Thymus (tissue), 14 donors: Measurements from ENCODE around the gene MGST3. TPM values are rescaled to one million over a fixed set of nuclear protein-coding genes. Genes with fewer than 3 reads are reported as not detected.
"Not testable (repeated sequence)": the region's sequence is repeated elsewhere in the genome, so short reads cannot be mapped to it uniquely, and the experiment has no call there.

Source experiments
- DNase-seq, 9 donors: peaks; one replicate each; pipeline ENCODE4 v3.0.0-alpha.2; 2013; ENCODE audit warnings: low spot score in 9 of 9, low read depth in 6 of 9, missing footprints in 1 of 9
- H3K27ac ChIP-seq, 2 donors: one replicate each; pipeline ENCODE4 v1.5.1; 2013; ENCODE audit warnings: control low read depth in 1 of 2, low read depth in 1 of 2, low read length in 1 of 2, mild to moderate bottlenecking in 1 of 2, moderate library complexity in 1 of 2
- H3K27me3 ChIP-seq, 2 donors: one replicate each; pipeline ENCODE4 v1.5.1; 2013; ENCODE audit warnings: low read length in 1 of 2; ENCODE audit not compliant: control insufficient read depth in 2 of 2, insufficient read depth in 1 of 2
- H3K36me3 ChIP-seq, 2 donors: one replicate each; pipeline ENCODE4 v1.5.1; 2013; ENCODE audit warnings: low read length in 1 of 2, mild to moderate bottlenecking in 1 of 2, moderate library complexity in 1 of 2; ENCODE audit not compliant: control insufficient read depth in 2 of 2, insufficient read depth in 2 of 2
- H3K4me1 ChIP-seq, 2 donors: one replicate each; pipeline ENCODE4 v1.5.1; 2013; ENCODE audit warnings: low read length in 2 of 2; ENCODE audit not compliant: control insufficient read depth in 2 of 2, insufficient read depth in 2 of 2
- H3K4me3 ChIP-seq, 2 donors: one replicate each; pipeline ENCODE4 v1.5.1; 2013; ENCODE audit warnings: low read length in 2 of 2, control low read depth in 1 of 2, mild to moderate bottlenecking in 1 of 2
- H3K9me3 ChIP-seq, 2 donors: one replicate each; pipeline ENCODE4 v1.5.1; 2013; ENCODE audit warnings: low read length in 1 of 2, mild to moderate bottlenecking in 1 of 2; ENCODE audit not compliant: control insufficient read depth in 2 of 2, insufficient read depth in 1 of 2
- WGBS: extraction: QIAGEN DNeasy Blood & Tissue Kit; methylation state at CpG from one replicate; pipeline ENCODE4 v1.1.7; 2013; 5-methylcytosine and 5-hydroxymethylcytosine counted together
- long read RNA-seq, 10 donors: transcript quantifications; one replicate each; lab custom pipeline, GENCODE V29; 2026
- polyA plus RNA-seq: library from polyadenylated mRNA; stranded (reverse); fragments of 200-250 nt; gene quantifications from one replicate; pipeline ENCODE4 v1.2.3, GENCODE V29; 2013
- total RNA-seq: library from RNA; stranded (reverse); fragments of 120-200 nt; gene quantifications from one replicate; pipeline ENCODE4 v1.2.4, GENCODE V29; 2013
- donor health status: healthy.

Gene MGST3
- 52.7 TPM for total RNA-seq
- polyA plus RNA-seq, result 107 TPM
- long read RNA-seq, donor 1, partial matches to known transcripts, result 0 of 3 reads
- long read RNA-seq, donor 1, other reads (novel, unspliced or antisense), result 0 of 3 reads
- long read RNA-seq, donor 2, transcript MGST3-205 (6 exons, 1,015 nt), result major isoform, 44 of 54 reads
- long read RNA-seq, donor 2, partial matches to known transcripts, result 9 of 54 reads
- long read RNA-seq, donor 2, other reads (novel, unspliced or antisense), result 0 of 54 reads
- long read RNA-seq, donor 3, transcript MGST3-205 (6 exons, 1,015 nt), result major isoform, 61 of 77 reads
- long read RNA-seq, donor 3, partial matches to known transcripts, result 12 of 77 reads
- long read RNA-seq, donor 3, other reads (novel, unspliced or antisense), result 0 of 77 reads
- long read RNA-seq, donor 4, transcript MGST3-205 (6 exons, 1,015 nt), result major isoform, 19 of 19 reads
- long read RNA-seq, donor 4, partial matches to known transcripts, result 0 of 19 reads
- long read RNA-seq, donor 4, other reads (novel, unspliced or antisense), result 0 of 19 reads
- long read RNA-seq, donor 5, transcript MGST3-205 (6 exons, 1,015 nt), result major isoform, 119 of 156 reads
- long read RNA-seq, donor 5, partial matches to known transcripts, result 14 of 156 reads
- long read RNA-seq, donor 5, other reads (novel, unspliced or antisense), result 11 of 156 reads
- long read RNA-seq, donor 6, transcript MGST3-205 (6 exons, 1,015 nt), result major isoform, 24 of 26 reads
- long read RNA-seq, donor 6, partial matches to known transcripts, result 0 of 26 reads
- long read RNA-seq, donor 6, other reads (novel, unspliced or antisense), result 0 of 26 reads
- long read RNA-seq, donor 7, transcript MGST3-205 (6 exons, 1,015 nt), result major isoform, 33 of 90 reads
- long read RNA-seq, donor 7, partial matches to known transcripts, result 54 of 90 reads
- long read RNA-seq, donor 7, other reads (novel, unspliced or antisense), result 0 of 90 reads
- long read RNA-seq, donor 8, transcript MGST3-205 (6 exons, 1,015 nt), result major isoform, 20 of 23 reads
- long read RNA-seq, donor 8, partial matches to known transcripts, result 0 of 23 reads
- long read RNA-seq, donor 8, other reads (novel, unspliced or antisense), result 0 of 23 reads
- long read RNA-seq, donor 9, transcript MGST3-205 (6 exons, 1,015 nt), result major isoform, 28 of 29 reads
- long read RNA-seq, donor 9, partial matches to known transcripts, result 0 of 29 reads
- long read RNA-seq, donor 9, other reads (novel, unspliced or antisense), result 0 of 29 reads
- long read RNA-seq, donor 10, transcript MGST3-205 (6 exons, 1,015 nt), result major isoform, 17 of 18 reads
- long read RNA-seq, donor 10, partial matches to known transcripts, result 0 of 18 reads
- long read RNA-seq, donor 10, other reads (novel, unspliced or antisense), result 0 of 18 reads

- H3K4me1 ChIP-seq, result peaks cover 8 to 18% of the 10 kb centered on the region in 2 donors
- WGBS, result under 1% methylated on average over 56 of the region's 56 CpGs
Measured at GRCh38 chr1:165630629-165631341, at the start of gene MGST3. Gene MGST3 (plus strand): TSS chr1:165631234. CDS start chr1:165649848, 18,614 bp downstream.

GRCh38 chr1:165581926-165582325 lies 49.1 kb upstream of the MGST3 start:
- no peaks in the 10 kb centered on the region for H3K27me3 ChIP-seq
- H3K9me3 ChIP-seq, result no peaks in the 10 kb centered on the region
- DNase-seq, result no peak
- no peak overlapping the region for H3K4me3 ChIP-seq
- no peaks in the 10 kb centered on the region for H3K36me3 ChIP-seq
- WGBS, result 98% methylated on average over 25 of the region's 25 CpGs
- no peak overlapping the region for H3K27ac ChIP-seq
- no peaks in the 10 kb centered on the region for H3K4me1 ChIP-seq

More at GRCh38 chr1:165630629-165631341, at the start of gene MGST3:
- peak; percentile 62 to 97 (median 91) for DNase-seq
- peaks cover 4 to 38% of the 10 kb centered on the region in 2 donors for H3K27me3 ChIP-seq
- H3K9me3 ChIP-seq, result peaks cover 0 to 3% of the 10 kb centered on the region in 2 donors
- H3K27ac ChIP-seq, result peak within 1 kb of the TSS; percentile 81 to 87
- H3K36me3 ChIP-seq, result no peaks in the 10 kb centered on the region
- H3K4me3 ChIP-seq, result peak within 1 kb of the TSS; percentile 48 to 58

- Histone ChIP-seq H3K4me3 (no peak overlapping the region), H3K36me3 (no peaks in the 10 kb centered on the region), H3K27me3 (peaks cover 14 to 18% of the 10 kb centered on the region in 2 donors), H3K27ac (no peak overlapping the region), H3K9me3 (no peaks in the 10 kb centered on the region), H3K4me1 (no peaks in the 10 kb centered on the region)
- WGBS, result 77% methylated on average over 3 of the region's 3 CpGs
- DNase-seq, result no peak
Measured at GRCh38 chr1:165586398-165586797, 44.6 kb upstream of the MGST3 start.

GRCh38 chr1:165591391-165591790 lies 39.6 kb upstream of the MGST3 start:
- H3K4me3 ChIP-seq, H3K4me1 ChIP-seq, DNase-seq, H3K9me3 ChIP-seq, H3K27ac ChIP-seq, H3K36me3 ChIP-seq: not testable (repeated sequence)
- peaks cover 43 to 44% of the 10 kb centered on the region in 2 donors for H3K27me3 ChIP-seq
- 94% methylated on average over 4 of the region's 4 CpGs for WGBS

GRCh38 chr1:165592945-165593823 lies 37.9 kb upstream of the MGST3 start:
- WGBS, result 9% methylated on average over 10 of the region's 10 CpGs
- peak; percentile 42 to 87 (median 73) for DNase-seq
- Histone ChIP-seq H3K4me1 (peaks cover 0 to 13% of the 10 kb centered on the region in 2 donors), H3K9me3 (no peaks in the 10 kb centered on the region), H3K4me3 (no peak overlapping the region), H3K27me3 (peaks cover 43 to 54% of the 10 kb centered on the region in 2 donors), H3K27ac (no peak overlapping the region), H3K36me3 (no peaks in the 10 kb centered on the region)

GRCh38 chr1:165595246-165595938 lies 35.6 kb upstream of the MGST3 start:
- Histone ChIP-seq H3K9me3 (no peaks in the 10 kb centered on the region), H3K4me3 (no peak overlapping the region), H3K27me3 (peaks cover 33 to 53% of the 10 kb centered on the region in 2 donors), H3K36me3 (no peaks in the 10 kb centered on the region), H3K27ac (no peak overlapping the region), H3K4me1 (peaks cover 3 to 19% of the 10 kb centered on the region in 2 donors)
- 92% methylated on average over 1 of the region's 1 CpG for WGBS
- no peak for DNase-seq

GRCh38 chr1:165597883-165598675 lies 33.0 kb upstream of the MGST3 start:
- WGBS, result under 1% methylated on average over 38 of the region's 38 CpGs
- Histone ChIP-seq H3K36me3 (no peaks in the 10 kb centered on the region), H3K9me3 (no peaks in the 10 kb centered on the region), H3K4me1 (peaks cover 3 to 16% of the 10 kb centered on the region in 2 donors), H3K27me3 (peaks cover 16 to 44% of the 10 kb centered on the region in 2 donors), H3K27ac (no peak overlapping the region), H3K4me3 (peak overlapping the region; percentile 43 to 46)
- DNase-seq, result peak; percentile 60 to 92 (median 86)
